GM18519 (cell line): Measurements from ENCODE around the gene ACAA1.
"Not testable (repeated sequence)": the region's sequence is repeated elsewhere in the genome, so short reads cannot be mapped to it uniquely, and the experiment has no call there.

Source experiments
- ATAC-seq: cut with Tn5 transposase; IDR thresholded peaks from one replicate; pipeline ENCODE4 v1.9.1; 2021; ENCODE audit warnings: mild to moderate bottlenecking, moderate library complexity; ENCODE audit not compliant: unreplicated experiment, low FRiP score

ACAA1 gene

DNA sequence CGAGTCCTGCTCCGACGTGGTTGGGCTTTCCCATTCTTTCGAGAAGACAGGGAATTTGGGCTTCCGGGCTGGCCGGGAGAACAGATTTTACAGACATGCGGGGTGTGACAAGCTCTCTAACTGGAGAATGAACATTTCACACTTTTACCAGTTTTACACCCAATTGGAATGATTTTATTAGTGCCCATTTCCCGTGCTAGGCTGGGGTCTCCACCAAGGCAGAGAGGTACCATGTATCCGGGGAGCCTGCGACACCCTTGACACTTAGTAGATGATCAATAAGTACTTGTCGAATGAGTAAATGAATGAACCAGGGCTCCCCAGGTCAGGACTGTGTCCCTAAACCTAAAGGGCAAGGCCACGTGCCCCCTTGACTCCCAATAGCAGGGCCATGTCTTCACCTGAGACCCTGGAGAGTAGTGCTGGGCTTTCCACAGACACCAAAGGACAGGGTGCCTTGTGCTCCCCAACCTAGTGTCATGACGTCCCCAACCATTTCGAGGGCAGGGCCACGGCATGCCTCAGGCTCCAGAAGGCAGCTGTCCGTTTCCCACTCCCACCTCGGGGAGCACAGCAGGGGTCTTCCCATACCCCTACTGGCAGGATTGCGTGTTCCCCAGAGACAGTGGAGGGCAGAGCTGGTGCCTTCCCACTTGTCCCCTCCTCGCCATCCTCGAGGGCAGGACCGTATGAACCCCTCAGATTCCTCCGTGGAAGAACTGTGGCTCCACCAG, 855 bp upstream of the ACAA1 start:
- ATAC-seq: no peak

DNA sequence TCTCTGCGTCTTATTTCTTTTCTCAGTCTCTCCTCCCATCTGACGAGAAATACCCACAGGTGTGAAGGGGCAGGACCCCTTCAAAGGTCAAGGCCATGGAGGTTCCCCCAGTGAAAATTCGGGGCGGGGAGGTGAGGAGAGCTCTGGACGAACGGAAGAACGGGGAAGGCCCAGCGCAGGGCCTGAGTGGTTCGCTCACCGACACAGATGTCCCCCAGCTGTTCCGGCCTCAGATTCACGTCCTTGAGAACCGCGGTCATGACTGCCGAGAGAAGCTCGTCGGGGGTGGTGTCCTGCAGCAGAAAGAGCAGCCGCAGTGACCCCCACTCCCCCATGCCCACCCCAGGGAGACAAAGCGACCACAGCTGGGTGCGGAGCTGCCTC, 542 bp downstream of the ACAA1 start:
- ATAC-seq: no peak

DNA sequence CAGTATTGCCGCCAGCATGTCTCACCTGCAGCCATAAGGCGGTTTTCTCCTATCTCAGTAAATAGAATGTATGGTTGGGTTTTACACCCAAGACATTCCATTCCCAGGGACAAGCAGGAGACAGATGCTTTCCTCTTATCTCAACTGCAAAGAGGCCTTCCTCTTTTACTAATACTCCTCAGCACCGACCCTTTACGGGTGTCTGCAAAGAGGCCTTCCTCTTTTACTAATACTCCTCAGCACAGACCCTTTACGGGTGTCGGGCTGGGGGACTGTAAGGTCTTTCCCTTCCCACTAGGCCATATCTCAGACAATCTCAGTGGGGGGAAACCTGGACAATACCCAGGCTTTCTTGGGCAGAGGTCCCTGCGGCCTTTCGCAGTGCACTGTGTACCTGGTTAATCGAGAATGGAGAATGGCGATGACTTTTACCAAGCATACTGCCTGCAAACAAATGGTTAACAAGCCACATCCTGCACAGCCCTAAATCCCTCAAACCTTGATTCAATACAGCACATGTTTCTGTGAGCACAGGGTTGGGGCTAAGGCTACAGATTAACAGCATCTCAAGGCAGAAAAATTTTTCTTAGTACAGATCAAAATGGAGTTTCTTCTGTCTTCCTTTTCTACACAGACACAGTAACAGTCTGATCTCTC, 1.2 kb downstream of the ACAA1 start:
- ATAC-seq: not testable (repeated sequence)

DNA sequence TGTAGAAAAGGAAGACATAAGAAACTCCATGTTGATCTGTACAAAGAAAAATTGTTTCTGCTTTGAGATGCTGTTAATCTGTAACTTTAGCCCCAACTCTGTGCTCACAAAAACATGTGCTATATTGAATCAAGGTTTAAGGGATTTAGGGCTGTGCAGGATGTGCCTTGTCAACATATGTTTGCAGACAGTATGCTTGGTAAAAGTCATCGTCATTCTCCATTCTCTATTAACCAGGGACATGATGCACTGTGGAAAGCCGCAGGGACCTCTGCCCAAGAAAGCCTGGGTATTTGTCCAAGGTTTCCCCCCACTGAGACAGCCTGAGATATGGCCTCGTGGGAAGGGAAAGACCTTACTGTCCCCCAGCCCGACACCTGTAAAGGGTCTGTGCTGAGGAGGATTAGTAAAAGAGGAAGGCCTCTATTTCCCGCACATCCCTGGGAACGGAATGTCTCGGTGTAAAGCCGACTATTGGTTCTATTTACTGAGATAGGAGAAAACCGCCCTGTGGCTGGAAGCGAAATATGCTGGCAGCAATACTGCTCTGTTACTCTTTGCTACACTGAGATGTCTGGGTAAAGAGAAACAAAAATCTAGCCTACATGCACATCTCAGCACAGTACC, 2.3 kb downstream of the ACAA1 start:
- ATAC-seq: not testable (repeated sequence)

DNA sequence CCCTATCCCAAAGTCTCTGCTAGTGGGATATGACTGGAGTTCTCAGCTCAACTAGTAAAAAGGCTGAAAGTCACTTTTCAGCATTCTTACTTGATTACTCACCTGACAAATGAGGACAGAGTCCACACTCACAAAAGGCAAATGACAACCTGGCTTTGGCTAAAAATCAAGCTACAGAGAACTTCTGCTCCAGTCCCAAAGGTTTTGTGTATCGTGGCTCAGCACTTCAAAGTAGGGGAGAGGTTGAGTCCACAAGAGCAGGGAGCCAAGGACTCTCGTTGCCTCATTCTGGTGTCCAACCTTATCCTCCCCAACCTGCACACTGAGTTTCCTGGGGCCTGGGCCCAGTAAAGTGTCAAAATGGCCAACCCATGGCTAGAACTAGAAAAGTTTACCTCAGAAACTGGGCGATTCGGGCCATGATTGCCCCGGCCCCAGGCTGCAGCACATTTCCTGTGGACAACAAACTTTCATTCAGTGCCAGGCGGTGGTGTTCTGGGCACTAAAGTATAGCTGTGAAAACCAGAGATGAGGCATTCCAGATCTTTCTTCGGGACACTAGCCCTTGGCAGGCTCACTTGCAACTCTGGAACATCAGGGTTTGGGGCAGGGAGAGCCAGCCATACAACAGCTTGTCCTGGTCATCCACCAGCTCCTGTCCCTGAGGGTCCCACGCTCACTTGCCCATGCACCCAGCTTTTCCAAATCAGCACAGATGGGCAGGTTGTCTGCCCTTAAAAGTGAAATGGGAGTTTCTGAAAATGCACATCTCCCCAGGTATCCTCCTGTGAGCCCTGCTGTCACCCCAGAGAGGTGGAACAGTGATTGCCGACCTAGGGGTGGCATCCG, 3.1 kb downstream of the ACAA1 start:
- no peak for ATAC-seq

DNA sequence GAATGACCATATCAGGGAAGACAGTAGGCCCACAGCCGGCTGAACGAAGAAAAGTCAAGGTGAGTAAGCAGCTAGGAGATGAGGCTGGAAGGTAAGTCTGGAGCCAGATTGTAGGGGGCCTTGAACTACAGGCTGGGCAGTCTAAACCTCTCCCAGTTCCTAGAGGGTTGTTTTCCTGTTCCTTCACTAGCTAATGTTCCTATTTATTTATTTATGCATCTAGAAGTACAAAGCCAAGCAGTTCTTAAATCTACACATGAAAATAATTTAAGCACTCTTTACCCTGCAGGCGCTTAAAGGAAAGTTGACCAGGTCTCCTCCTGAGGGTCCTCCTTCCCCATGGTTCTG, 3.7 kb downstream of the ACAA1 start:
- no peak for ATAC-seq

DNA sequence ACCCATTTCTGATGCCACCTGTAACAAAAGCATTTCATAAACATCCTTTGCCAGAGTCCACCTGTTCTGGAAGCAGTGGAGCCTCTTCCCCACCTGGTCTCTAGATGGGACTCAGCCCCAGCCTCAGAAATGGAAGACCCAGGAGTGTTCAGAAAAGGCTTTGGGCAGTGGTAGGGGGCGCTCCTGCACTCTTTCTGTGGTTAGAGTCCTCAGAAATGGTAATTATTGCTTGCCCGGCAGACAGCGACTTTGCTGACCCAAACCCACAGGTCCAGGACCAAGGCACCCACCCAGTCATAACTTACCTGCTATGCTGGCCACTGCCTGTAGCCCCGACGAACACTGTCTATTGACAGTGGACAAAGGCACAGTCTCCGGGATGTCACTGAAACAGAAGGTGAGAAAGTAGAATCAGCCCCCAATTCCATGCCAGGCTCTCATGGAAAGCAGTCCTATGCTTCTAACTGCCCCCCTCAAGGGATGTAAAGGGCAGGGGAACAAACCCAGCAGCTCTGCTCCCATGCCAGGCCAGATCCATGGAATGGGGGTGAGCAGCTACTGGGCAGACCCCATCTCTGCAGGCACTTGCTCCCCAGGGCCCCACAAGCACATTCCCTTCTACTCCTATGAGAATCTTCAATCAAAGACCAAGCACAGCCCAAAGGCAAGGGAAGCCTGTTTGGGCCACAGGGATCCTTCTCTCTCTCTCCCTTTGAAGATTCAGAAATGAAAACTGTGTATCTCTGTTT, 5.1 kb downstream of the ACAA1 start:
- ATAC-seq: no peak

DNA sequence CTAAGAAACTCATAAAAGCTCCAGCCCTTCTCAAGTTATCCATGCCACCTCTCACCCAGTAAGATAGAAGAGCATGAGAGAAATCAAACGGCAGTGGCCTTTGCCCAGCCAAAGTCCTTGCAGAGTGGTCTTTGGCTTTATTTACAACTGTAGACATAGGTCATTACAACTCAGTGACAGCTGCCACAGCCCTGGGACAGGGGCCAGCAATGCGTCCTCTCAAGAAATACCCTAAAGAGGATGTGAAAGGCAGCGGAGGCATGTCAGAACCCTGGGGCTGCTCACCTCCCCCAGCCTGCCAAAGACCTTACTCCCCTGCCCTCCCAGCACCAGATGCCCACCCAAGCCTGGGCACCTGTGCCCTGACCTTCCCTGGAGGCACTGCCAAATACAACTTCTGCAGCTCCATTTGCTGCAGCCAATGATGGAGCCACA, 6.3 kb downstream of the ACAA1 start:
- no peak for ATAC-seq

DNA sequence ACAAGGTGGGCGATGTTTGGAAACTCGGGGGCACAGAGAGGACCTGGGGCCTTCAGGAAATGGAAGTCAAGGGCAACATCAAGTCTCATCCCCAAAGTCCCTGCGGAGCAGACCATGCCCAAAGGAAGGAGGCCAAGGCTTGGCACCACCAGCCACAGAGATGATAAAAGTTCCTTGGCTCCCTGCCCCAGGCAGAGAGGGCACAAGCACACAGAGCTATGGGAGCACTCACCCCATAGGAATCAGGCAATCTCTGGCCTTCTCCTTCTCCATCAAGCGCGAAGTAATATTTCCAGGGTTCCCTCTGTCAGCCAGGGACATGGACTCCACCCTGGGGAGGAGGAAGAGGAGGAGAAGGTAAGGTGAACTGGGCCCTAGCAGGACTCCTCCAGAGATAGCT, 7.9 kb downstream of the ACAA1 start:
- no peak for ATAC-seq

DNA sequence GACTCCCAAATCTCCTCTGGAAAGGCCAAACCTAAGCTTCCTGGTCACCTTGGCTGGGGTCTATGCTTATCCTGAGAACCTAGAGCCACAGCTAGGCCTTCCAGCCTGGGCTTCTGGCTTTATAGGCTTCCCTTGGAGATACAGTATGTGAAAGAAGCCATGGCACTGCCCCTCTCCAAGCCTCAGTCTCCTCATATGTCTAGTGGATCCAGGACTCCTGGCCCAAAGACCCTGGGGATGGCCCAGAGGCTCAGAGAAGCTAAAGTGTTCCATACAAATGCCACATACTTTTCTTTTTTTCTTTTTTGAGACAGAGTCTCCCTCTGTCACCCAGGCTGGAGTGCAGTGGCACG, 8.6 kb downstream of the ACAA1 start:
- no peak for ATAC-seq

DNA sequence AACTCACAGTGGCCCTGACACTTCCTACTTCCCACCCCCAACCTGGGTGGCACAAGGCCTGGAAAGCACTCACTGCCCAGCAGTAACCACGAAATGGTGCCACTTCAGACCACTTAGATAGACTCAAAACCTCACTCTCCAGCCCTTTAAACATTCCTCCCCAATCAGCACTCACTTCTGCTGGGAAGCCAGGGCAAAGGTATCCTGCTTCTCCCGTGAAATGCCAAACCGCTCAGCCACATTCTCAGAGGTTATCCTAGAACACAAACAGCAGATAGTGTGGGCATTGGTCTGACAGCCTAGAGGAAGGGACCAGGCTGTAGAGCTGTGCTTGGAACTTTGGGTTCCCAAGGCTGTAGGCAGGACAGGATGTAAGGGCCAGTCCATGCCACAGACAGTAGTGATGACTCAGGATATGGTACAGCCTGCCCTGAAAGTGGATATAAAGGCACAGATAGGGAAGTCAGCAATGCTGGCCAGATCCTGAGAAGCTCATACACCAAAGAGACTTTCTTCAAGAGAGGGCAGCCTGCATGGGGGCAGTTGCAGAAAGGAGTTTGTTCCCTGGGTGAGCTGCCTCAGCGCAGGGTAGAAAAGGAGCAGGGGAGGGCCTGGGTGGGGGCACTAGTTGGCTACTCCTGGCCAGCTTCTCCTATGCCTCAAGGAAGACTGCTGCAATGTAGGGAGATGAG, 9.2 kb downstream of the ACAA1 start:
- no peak for ATAC-seq

DNA sequence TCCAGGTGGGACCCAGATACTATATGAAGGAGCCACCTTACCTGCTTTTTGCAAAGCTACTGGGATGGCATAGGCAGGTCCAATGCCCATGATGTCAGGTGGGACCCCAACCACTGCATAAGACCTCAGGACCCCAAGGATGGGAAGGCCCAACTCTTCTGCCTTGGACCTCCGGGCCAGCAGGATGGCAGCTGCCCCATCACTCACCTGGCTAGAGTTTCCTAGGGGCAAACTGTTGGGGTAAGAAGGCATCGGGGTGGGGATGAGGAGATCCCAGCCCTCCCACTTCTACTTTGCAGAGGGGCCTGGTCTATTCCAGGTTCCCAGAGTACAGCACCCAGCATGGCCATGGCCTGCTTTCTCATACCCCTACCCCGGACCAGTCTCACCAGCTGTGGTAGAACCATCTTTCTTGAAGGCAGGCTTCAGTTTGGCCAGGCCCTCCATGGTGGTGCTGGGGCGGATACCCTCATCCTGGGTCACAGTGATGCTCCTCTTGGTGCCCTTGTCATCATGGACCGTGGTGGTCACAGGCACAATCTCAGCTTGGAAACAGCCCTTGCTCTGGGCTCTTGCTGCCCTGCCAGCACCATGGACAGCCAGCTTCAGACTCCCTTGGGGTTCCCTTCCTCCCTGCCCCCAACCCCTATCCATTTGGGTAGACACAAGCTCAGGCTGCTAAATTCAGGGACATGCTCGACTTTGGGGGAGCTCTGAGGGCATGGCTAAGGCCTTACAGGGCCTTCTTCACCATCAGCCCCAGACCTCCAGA, 10.6 kb downstream of the ACAA1 start:
- no peak for ATAC-seq

DNA sequence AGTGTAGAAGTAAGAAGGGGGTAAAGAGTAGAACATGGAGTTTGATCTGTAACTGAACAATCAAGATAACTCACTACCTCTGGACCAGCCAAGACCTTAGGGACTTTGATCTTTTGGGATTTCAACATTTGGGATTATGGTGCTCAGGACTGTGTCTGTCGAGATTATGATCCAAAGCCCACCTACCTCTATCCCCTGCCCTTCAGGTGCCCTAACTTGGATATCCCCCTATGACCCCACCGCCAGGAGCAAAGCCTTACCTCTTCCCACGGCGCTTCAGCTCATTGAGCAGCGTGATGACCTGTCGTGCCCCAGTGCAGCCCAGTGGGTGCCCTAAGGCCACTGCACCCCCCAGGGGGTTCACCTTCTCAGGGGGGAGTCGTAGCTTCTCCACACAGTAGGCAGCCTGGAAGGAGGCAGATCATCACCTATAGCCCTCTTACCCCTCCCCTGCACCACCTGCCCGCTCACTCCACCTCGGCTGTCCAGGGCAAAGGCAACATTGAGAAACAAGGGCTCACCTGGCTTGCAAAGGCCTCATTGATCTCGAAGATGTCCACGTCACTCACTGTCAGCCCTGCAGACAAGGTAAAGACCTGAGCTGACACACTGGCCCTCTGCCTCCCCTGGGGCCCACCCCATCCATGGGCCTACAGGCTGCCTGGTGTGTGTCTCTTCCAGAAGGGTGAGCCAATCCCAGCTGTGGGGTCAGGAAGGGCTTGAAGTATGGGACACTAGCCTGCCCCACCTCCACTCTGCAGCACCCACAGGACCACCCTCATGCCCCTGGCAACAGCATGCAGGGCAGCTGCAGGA, 11.4 kb downstream of the ACAA1 start:
- ATAC-seq: no peak

DNA sequence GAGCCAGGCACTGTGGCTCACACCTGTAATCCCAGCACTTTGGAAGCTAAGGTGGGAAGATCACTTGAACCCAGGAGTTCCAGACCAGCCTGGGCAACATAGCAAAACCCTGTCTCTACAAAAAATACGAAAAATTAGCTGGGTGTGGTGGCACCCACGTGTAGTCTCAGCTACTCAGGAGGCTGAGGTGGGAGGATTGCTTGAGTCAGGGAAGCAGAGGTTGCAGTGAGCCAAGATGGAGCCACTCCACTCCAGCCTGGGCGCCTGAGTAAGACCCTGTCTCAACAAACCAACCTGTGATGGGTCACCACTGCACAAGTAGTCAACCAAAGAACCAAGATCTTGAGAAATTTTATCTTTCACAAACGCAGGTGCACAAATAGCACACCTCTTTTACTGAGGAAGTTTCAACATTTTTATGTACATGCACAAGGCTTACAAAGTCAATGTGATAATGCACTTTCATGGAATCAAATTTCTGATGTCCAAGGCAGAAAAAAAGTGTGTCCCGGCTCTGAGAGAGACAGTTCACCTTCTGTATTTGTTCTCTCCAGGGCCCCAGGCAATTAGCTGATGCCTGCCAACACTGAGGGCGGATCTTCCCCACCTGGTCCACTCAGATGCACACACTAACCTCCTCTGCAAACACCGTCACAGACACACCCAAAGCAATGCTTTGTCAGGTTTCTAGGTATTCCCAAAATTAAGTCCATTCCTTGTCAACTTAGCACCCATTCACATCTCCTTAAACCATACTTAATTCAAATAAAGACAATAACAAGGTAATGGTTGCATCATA, 12.4 kb downstream of the ACAA1 start:
- ATAC-seq: no peak

DNA sequence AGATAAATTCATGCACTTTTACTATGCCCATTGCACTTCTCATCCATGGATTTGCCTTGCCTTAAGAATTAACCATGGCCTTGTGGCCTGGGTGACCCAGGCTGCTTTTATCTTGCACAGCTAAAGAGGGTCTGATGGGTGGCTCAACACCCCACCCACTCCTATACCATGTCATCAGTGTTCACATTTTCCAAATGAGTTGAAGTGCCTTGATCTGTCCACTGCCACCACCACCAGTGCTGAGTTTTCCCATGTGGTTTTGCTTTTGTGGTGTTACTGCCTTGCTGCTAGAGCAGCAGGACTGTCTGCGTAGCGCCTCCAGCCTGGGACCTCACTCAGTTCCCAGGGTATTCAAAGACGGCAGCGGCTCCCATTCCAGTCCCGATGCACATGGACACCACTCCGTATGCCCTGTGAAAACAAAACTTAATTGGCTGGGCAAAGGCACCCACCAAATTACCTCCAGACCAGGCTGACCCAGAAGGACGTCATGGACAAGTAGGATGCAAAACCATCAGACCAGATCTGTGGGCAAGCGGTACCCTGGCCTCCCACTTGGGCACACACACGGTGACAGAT, 14.1 kb downstream of the ACAA1 start:
- no peak for ATAC-seq

DNA sequence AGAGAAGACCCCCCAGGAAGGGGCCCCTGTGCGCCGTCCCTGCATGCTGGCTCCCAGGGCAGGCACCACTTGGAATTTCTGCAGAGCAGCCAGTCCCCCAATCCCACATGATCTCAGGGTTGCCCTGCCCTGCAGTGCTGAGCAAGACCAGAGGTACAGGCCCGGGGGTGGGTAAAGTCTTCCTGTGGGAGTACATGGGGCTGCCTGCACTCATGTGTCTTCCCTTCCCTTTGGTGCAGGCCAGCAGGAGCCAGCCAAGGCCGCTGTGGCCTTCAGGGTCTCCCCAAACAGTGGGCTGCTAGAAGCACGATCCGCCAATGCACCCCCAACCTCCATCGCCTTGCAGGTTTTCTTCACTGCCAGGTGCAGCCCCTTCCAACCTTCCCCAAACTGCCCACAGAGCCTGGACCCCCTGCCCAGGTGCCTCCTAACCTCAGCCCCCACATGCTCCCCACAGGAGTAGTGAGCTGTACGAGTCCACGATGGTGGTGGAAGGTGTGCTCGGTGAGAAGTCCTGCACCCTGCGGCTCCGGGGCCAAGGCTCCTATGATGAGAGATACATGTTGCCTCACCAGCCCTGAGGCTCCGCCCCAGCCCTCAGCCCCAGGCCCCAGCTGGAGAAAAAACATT, 15.0 kb downstream of the ACAA1 start:
- no peak for ATAC-seq

DNA sequence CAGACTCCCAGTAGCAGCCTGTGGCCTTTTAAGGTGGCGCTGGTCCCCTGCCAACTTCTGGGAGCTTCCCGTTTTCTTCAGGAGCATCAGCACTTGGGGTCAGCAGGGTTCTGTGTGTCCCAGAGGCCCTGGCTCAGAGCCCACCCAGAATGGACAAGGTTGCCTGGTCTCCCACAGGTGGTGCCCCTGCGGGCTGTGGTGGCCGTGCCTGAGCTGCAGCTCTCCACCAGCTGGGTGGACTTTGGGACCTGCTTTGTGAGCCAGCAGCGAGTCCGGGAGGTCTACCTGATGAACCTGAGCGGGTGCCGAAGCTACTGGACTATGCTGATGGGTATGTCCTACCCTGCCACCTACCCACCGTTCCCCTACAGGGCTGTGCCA, 15.5 kb downstream of the ACAA1 start:
- no peak for ATAC-seq
